HepG2 (cell line): ENCODE results near the gene CLDN16. TPM values are rescaled to one million over a fixed set of nuclear protein-coding genes. Genes with fewer than 3 reads are reported as not detected.

Experiments used
- polyA plus RNA-seq, 8 experiments: library from polyadenylated mRNA; depleted of rRNA in 3 of 8; stranded (reverse) in 7 of 8; unstranded in 1 of 8; fragments of >200 nt; fragmentation: Illumina TruSeq in 4 of 8; extraction: Trizol in 4 of 8; gene quantifications; 2 replicates each; pipeline versions ENCODE4 v1.2.1 to v1.2.3, GENCODE V29; 2011 to 2016; ENCODE audit warnings: low read depth in 4 of 8, missing spikeins in 1 of 8, mixed read lengths in 1 of 8; ENCODE audit not compliant: insufficient read depth in 1 of 8
- total RNA-seq, 5 experiments: library from RNA; depleted of rRNA; stranded (reverse); fragments of >200 nt; fragmentation: Illumina TruSeq; extraction: Trizol; gene quantifications; 2 replicates each; pipeline ENCODE4 v1.2.3, GENCODE V29; 2016; ENCODE audit warnings: low read depth in 1 of 5

Gene CLDN16
- total and polyA plus RNA-seq, 2 of the 13 experiments (the other 11 are each of a cell fraction or from before 2014, with no cell fraction given) = 0.13 to 0.24 TPM

Other genes with a start within 250 kb of the CLDN16 start
- 28.4 and 42.7 TPM in 2 replicates for gene CLDN1, start 65.7 kb upstream of the CLDN16 start, total RNA-seq (2016; rRNA removed; fragmentation: Illumina TruSeq; extraction: Trizol)
- 39.2 and 51.6 TPM in 2 replicates for gene CLDN1, start 65.7 kb upstream of the CLDN16 start, polyA plus RNA-seq (2011; rRNA removed)
- not detected in 2 replicates for gene TMEM207, start 61.7 kb downstream of the CLDN16 start, total RNA-seq (2016; rRNA removed; fragmentation: Illumina TruSeq; extraction: Trizol)
- gene TMEM207, start 61.7 kb downstream of the CLDN16 start, polyA plus RNA-seq (2011; rRNA removed) = not detected in 2 replicates
- gene IL1RAP, start 125.9 kb downstream of the CLDN16 start, total RNA-seq (2016; rRNA removed; fragmentation: Illumina TruSeq; extraction: Trizol) = 11.6 and 18.3 TPM in 2 replicates
- 54.9 and 57.9 TPM in 2 replicates for gene IL1RAP, start 125.9 kb downstream of the CLDN16 start, polyA plus RNA-seq (2011; rRNA removed)